ENCODE results near the gene CRYAB. TPM values are rescaled to one million over a fixed set of nuclear protein-coding genes. Genes with fewer than 3 reads are reported as not detected.

CRYAB gene
- total and polyA plus RNA-seq, 8 donors, result 28.4 to 207 (median 80.7) TPM

DNA sequence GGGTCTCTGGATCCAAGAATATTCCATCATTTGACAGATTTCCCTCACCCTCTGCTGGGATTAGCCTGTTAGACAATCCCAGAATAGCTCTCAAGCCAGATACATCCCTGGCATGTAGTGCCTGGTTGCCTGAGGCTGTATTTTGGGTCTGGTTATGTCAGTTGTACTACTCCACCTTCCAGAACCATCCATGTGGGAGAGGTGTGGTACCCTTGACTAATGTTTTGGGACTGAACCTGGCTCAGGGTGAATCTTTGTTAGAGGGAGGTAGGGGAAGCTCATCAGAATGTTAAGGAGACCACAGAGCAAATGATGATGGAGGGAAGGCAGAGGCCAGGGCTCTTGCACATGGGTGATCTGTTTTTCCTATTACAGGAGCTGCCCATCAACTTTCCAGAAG is 12.4 kb upstream of the CRYAB start:
- no peak for DNase-seq
- peaks cover 39 to 79% (median 56%) of the 10 kb centered on the region in 4 donors for H3K4me1 ChIP-seq
- peak overlapping the region; percentile 81 to 93 (median 85) for H3K27ac ChIP-seq
- intact Hi-C loops (cut with DNase I; ENCODE audit: low total_unique reads), result no loop called here
- TF ChIP-seq POLR2A (IDR thresholded peaks at IDR 0.05) (no peak), EP300 (IDR thresholded peaks at IDR 0.05) (no peak), CTCF (IDR thresholded peaks at IDR 0.05) (no peak), POLR2AphosphoS5 (IDR thresholded peaks at IDR 0.05) (no peak)
- H3K9me3 ChIP-seq, result no peaks in the 10 kb centered on the region
- no peaks in the 10 kb centered on the region for H3K27me3 ChIP-seq
- no peak overlapping the region for H3K4me3 ChIP-seq
- H3K36me3 ChIP-seq, result peaks cover 0 to 7% (median 2%) of the 10 kb centered on the region in 4 donors

GRCh38 chr11:111923351-111923788 is 11.8 kb upstream of the CRYAB start:
- Histone ChIP-seq H3K4me3 (no peak overlapping the region), H3K27ac (peak overlapping the region; percentile 66 to 93 (median 85)), H3K36me3 (peaks cover 0 to 7% (median 2%) of the 10 kb centered on the region in 4 donors), H3K4me1 (peaks cover 39 to 82% (median 58%) of the 10 kb centered on the region in 4 donors), H3K27me3 (no peaks in the 10 kb centered on the region), H3K9me3 (no peaks in the 10 kb centered on the region)
- DNase-seq, result no peak
- TF ChIP-seq POLR2AphosphoS5 (IDR thresholded peaks at IDR 0.05) (no peak), POLR2A (IDR thresholded peaks at IDR 0.05) (no peak), EP300 (IDR thresholded peaks at IDR 0.05) (no peak), CTCF (IDR thresholded peaks at IDR 0.05) (no peak)
- WGBS, 5 donors, result 24 to 36% (median 30%) methylated on average over 5 of the region's 5 CpGs
- intact Hi-C loops (cut with DNase I; ENCODE audit: low total_unique reads), result no loop called here

DNA sequence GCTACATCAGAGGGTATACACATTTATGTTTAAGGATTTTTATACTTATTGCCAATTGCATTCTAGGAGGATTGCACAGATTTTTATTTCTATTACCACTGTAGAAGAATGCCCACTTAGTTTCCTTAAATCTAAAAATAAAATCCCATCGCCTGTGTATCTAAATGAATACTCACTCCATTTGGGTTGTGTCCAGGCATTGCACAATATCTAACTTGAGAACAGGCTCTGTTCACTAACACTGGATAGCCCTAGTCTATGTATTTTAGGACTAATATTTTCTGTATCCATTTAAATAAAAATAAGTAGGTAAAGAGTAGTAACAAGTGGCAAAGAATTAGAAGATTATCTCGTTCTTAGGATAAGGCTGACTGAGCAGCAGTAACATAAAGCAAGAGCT is 11.2 kb upstream of the CRYAB start:
- TF ChIP-seq POLR2A (IDR thresholded peaks at IDR 0.05) (no peak), POLR2AphosphoS5 (IDR thresholded peaks at IDR 0.05) (peak; percentile 22 to 62 (median 31)), CTCF (IDR thresholded peaks at IDR 0.05) (no peak)
- intact Hi-C loops (cut with DNase I; ENCODE audit: low total_unique reads), result no loop called here
- Histone ChIP-seq H3K36me3 (peaks cover 0 to 7% (median 2%) of the 10 kb centered on the region in 4 donors), H3K9me3 (no peaks in the 10 kb centered on the region), H3K27ac (peak overlapping the region; percentile 66 to 93 (median 85)), H3K27me3 (no peaks in the 10 kb centered on the region), H3K4me3 (no peak overlapping the region), H3K4me1 (peaks cover 39 to 88% (median 60%) of the 10 kb centered on the region in 4 donors)
- peak; percentile 49 to 78 for DNase-seq
- WGBS, 5 donors, result 4 to 12% (median 10%) methylated on average over 2 of the region's 2 CpGs

GRCh38 chr11:111921541-111922230 is 10.1 kb upstream of the CRYAB start:
- Histone ChIP-seq H3K4me1 (peaks cover 33 to 81% (median 56%) of the 10 kb centered on the region in 4 donors), H3K4me3 (no peak overlapping the region), H3K36me3 (peaks cover 0 to 7% (median 2%) of the 10 kb centered on the region in 4 donors), H3K27ac (peak overlapping the region in 4 of 5 donors; percentile 84 to 93 (median 88)), H3K9me3 (no peaks in the 10 kb centered on the region), H3K27me3 (no peaks in the 10 kb centered on the region)
- intact Hi-C loops (cut with DNase I; ENCODE audit: low total_unique reads), result no loop called here
- 83 to 92% (median 87%) methylated on average over 7 of the region's 7 CpGs for WGBS, 5 donors
- DNase-seq, result no peak
- TF ChIP-seq EP300 (IDR thresholded peaks at IDR 0.05) (no peak), POLR2A (IDR thresholded peaks at IDR 0.05) (no peak), CTCF (IDR thresholded peaks at IDR 0.05) (no peak), POLR2AphosphoS5 (IDR thresholded peaks at IDR 0.05) (no peak)

Measured in stomach (tissue), 9 donors.